Measurements from ENCODE around the gene NRSN1.

The NRSN1 gene

GRCh38 chr6:24146871-24147270 is 20.9 kb downstream of the NRSN1 start:
- Histone ChIP-seq H2AFZ (ENCODE audit: low read depth, low read length, severe bottlenecking) (no peak overlapping the region), H3K36me3 (ENCODE audit: low read length) (no peaks in the 10 kb centered on the region), H3K9ac (ENCODE audit: low read length) (no peak overlapping the region), H3K27ac (ENCODE audit: low read depth, low read length) (no peak overlapping the region), H3K79me2 (ENCODE audit: insufficient read depth, low read length) (no peaks in the 10 kb centered on the region), H3K9me2 (replicated peaks; ENCODE audit: insufficient read depth, low read length) (no peaks in the 10 kb centered on the region), H3K27me3 (ENCODE audit: low read length) (no peaks in the 10 kb centered on the region), H4K20me1 (ENCODE audit: low read depth, low read length) (no peaks in the 10 kb centered on the region), H3K4me3 (ENCODE audit: insufficient read depth, low read length, poor library complexity, severe bottlenecking) (no peak overlapping the region), H3F3A (ENCODE audit: insufficient read depth) (no peaks in the 10 kb centered on the region), H3K4me2 (ENCODE audit: low read depth, low read length, poor library complexity, severe bottlenecking) (no peak overlapping the region), H3K9me3 (ENCODE audit: insufficient read depth, low read length) (no peaks in the 10 kb centered on the region)
- no peak for TF ChIP-seq CTCF (IDR thresholded peaks at IDR 0.05; ENCODE audit: insufficient read depth, low read length, poor library complexity, severe bottlenecking)
- TF ChIP-seq EZH2phosphoT487 (conservative IDR thresholded peaks at IDR 0.05; ENCODE audit: low read length), result no peak

- H3K4me2 ChIP-seq (ENCODE audit: low read depth, low read length, poor library complexity, severe bottlenecking), result no peak overlapping the region
- no peaks in the 10 kb centered on the region for H3K9me3 ChIP-seq (ENCODE audit: insufficient read depth, low read length)
- H3F3A ChIP-seq (ENCODE audit: insufficient read depth), result no peaks in the 10 kb centered on the region
- no peak overlapping the region for H3K4me3 ChIP-seq (ENCODE audit: insufficient read depth, low read length, poor library complexity, severe bottlenecking)
- H3K27ac ChIP-seq (ENCODE audit: low read depth, low read length), result no peak overlapping the region
- no peaks in the 10 kb centered on the region for H3K79me2 ChIP-seq (ENCODE audit: insufficient read depth, low read length)
- H3K9me2 ChIP-seq (replicated peaks; ENCODE audit: insufficient read depth, low read length), result no peaks in the 10 kb centered on the region
- no peaks in the 10 kb centered on the region for H3K36me3 ChIP-seq (ENCODE audit: low read length)
- H3K9ac ChIP-seq (ENCODE audit: low read length), result no peak overlapping the region
- H3K27me3 ChIP-seq (ENCODE audit: low read length), result no peaks in the 10 kb centered on the region
- H2AFZ ChIP-seq (ENCODE audit: low read depth, low read length, severe bottlenecking), result no peak overlapping the region
- TF ChIP-seq CTCF (IDR thresholded peaks at IDR 0.05; ENCODE audit: insufficient read depth, low read length, poor library complexity, severe bottlenecking), result no peak
- TF ChIP-seq EZH2phosphoT487 (conservative IDR thresholded peaks at IDR 0.05; ENCODE audit: low read length), result no peak
- H4K20me1 ChIP-seq (ENCODE audit: low read depth, low read length), result no peaks in the 10 kb centered on the region
Observed at GRCh38 chr6:24147511-24148153, 21.6 kb downstream of the NRSN1 start.

GRCh38 chr6:24148154-24148570 is 22.1 kb downstream of the NRSN1 start:
- no peak overlapping the region for H2AFZ ChIP-seq (ENCODE audit: low read depth, low read length, severe bottlenecking)

More at GRCh38 chr6:24148154-24148570, 22.1 kb downstream of the NRSN1 start:
- H3F3A ChIP-seq (ENCODE audit: insufficient read depth), result no peaks in the 10 kb centered on the region
- H4K20me1 ChIP-seq (ENCODE audit: low read depth, low read length), result no peaks in the 10 kb centered on the region
- no peaks in the 10 kb centered on the region for H3K9me3 ChIP-seq (ENCODE audit: insufficient read depth, low read length)
- H3K9ac ChIP-seq (ENCODE audit: low read length), result no peak overlapping the region
- H3K27me3 ChIP-seq (ENCODE audit: low read length), result no peaks in the 10 kb centered on the region
- H3K36me3 ChIP-seq (ENCODE audit: low read length), result no peaks in the 10 kb centered on the region
- H3K27ac ChIP-seq (ENCODE audit: low read depth, low read length), result no peak overlapping the region
- no peak overlapping the region for H3K4me2 ChIP-seq (ENCODE audit: low read depth, low read length, poor library complexity, severe bottlenecking)
- no peak overlapping the region for H3K4me3 ChIP-seq (ENCODE audit: insufficient read depth, low read length, poor library complexity, severe bottlenecking)
- TF ChIP-seq EZH2phosphoT487 (conservative IDR thresholded peaks at IDR 0.05; ENCODE audit: low read length), result no peak
- TF ChIP-seq CTCF (IDR thresholded peaks at IDR 0.05; ENCODE audit: insufficient read depth, low read length, poor library complexity, severe bottlenecking), result no peak
- H3K9me2 ChIP-seq (replicated peaks; ENCODE audit: insufficient read depth, low read length), result no peaks in the 10 kb centered on the region
- H3K79me2 ChIP-seq (ENCODE audit: insufficient read depth, low read length), result no peaks in the 10 kb centered on the region
